MV-4-11 (cell line): Measurements from ENCODE around the gene ZC3H18.

ENCODE experiments used
- DNase-seq: peaks from one replicate; lab custom pipeline; 2025; lab: John Stamatoyannopoulos, UW

ZC3H18 gene

DNA sequence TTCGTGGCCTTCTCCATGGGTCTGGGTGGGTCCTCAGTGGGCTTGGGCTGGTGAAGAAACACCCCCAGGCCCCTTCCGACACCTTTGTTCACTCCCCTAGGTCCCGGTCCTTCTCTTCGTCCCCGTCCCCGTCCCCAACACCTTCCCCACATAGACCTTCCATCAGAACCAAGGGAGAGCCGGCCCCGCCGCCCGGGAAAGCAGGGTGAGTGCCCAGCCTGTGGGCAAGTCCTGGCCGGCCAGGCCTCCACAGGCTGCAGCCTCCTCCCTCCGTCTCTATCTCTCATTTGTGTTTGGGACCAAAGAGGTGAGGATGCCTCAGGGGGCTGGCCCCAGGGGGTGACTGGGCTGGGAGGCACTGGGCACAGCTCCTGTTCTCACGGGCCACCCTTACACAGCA, 53.7 kb downstream of the ZC3H18 start:
- no peak for DNase-seq

DNA sequence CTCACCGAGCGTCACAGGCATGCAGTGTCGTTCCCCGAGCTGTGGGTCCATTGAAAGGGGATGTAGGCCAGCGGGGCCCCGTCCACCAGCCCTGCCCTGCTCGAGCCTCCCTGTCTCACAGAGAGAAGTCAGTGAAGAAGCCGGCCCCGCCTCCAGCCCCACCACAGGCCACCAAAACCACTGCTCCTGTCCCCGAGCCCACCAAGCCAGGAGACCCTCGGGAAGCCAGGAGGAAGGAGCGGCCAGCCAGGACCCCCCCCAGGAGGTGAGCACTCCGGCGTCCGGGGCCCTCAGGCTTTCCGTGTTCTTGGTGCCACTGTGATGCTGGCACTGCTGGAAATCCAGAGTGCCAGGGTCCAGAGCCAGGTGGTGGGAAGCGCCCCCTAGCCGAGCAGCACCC, 54.3 kb downstream of the ZC3H18 start:
- DNase-seq = no peak

DNA sequence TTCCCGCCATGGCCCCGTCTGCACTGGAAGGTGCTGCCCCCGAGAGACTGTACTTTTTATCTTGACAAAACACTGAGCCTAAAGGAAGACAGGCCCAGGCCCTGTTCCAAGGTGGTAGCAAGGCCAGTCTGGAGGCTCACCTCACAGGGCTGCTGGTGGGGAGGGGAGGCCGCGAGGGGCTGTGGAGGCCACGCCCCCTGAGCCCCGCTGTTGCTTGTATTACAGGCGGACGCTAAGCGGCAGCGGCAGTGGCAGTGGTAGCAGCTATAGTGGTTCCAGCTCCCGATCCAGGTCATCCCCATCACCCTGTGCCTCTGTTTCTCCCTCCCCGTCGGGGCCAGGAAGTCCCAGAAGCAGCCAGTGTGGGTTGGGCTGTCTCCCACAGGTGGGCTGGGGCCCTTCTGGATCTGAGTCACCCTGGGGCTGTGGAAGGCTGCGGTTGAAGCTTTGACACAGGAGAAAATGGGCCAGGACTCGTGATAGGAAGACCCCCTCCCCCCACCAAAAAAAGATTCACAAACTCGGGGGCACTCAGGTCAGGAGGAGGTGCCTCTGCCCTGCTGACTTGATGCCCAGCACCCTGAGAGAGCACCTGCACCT, 54.9 kb downstream of the ZC3H18 start:
- DNase-seq = no peak

DNA sequence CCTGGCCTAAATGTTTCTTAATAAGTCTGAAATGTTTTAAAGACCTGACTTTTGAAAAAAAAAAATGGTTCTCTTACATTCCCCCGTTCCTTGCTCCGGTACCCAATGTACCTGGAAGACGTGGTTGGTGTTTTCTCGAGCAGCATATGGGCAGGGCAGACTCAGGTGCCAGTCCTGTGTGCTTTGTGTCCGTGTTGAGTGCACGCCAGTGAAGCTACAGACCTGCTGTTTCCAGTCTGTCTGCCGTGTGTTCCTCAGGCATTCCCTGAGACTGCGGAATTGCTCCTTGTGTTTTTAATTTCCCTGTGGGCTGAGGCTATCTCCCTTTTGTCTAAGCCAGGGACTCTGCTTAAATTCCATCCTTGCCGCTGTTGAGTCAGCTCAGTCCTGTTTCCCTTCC, 56.4 kb downstream of the ZC3H18 start:
- DNase-seq = no peak

DNA sequence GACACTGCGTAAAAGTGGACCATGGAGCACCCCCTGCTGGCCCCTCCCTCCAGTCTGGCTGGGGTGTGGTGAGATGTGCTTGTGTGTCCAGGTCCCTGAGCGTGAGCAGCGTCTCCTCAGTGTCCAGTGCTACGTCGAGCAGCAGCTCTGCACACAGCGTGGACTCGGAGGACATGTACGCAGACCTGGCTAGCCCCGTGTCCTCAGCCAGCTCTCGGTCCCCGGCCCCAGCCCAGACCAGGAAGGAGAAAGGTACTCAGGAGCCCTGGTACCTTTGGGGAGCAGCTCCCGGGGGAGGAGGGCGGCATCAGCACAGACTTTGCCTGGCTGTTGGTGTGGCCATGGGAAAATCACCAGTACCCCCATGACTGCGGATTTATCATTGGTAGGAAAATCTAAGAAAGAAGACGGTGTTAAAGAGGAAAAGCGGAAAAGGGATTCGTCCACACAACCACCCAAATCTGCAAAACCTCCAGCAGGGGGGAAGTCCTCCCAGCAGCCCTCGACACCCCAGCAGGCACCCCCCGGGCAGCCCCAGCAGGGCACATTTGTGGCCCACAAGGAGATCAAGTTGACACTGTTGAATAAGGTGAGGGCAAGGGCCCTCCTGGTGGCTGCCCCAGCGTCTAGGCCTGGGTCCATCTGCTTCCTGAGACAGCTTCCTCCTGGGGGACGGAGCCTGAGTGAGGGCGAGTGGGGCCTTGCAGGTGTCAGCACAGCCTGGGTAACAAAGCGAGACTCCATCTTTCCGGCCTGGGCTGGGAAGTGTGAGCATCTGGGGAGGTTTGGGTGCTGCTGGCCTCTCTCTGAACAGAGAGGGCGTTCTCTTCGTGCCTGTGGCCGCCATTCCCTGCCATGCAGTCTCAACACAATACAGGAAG, 57.6 kb downstream of the ZC3H18 start:
- DNase-seq = no peak

DNA sequence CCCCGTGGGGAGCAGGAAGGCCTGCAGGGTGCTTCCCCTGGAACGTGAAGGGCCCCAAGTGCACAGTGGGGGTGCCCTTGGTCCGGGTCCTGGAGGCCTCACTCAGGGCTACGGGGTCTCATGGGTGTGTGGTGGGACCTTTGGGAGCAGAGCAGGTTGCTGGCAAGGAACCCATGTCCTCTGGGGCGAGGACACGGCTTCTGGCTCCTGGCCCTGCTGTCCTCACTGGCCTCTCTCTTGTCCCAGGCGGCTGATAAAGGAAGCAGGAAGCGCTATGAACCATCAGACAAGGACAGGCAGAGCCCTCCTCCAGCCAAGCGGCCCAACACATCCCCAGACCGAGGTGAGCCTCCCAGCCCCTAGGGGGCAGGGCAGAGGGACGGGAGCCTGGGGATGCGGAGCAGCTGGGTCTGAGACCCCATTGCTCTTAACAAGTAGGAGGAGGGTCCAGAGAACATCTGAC, 58.3 kb downstream of the ZC3H18 start:
- no peak for DNase-seq

DNA sequence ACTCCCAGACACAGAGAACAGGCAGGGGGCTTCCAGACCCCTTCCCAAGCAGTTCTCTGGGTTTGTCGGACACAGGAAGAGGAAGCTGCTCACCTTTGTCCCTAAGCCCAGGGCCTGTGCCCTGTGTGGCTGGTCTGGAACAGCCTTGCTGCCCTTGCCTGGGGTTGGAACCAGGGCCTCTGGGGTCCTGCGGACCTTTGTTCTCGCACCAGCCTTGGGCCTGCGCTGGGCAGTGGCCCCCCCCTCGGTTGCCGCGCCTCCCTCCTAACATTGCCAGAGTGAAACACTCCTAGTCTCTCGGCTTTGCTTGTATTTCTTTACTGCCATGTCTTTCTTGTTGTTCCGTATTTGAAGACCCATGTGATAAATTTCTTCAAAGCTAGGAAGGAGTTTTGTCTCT, 59.6 kb downstream of the ZC3H18 start:
- DNase-seq = no peak

DNA sequence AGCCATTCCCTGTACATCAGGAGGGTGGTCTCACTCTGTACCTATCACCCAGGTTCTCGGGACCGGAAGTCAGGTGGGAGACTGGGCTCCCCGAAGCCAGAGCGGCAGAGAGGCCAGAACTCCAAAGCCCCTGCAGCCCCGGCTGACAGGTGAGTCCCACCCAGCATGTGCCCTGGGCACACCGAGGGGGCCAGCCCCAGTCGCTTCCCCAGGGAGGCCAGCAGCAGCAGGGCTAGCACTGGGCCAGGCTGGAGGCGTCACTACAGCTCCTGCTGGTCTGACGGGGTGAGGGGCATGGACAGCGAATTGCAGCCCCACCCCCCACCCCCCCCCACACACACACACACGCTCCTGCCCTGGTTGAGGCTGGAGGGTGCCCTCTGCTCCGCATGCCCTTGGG, 60.2 kb downstream of the ZC3H18 start:
- DNase-seq = no peak

DNA sequence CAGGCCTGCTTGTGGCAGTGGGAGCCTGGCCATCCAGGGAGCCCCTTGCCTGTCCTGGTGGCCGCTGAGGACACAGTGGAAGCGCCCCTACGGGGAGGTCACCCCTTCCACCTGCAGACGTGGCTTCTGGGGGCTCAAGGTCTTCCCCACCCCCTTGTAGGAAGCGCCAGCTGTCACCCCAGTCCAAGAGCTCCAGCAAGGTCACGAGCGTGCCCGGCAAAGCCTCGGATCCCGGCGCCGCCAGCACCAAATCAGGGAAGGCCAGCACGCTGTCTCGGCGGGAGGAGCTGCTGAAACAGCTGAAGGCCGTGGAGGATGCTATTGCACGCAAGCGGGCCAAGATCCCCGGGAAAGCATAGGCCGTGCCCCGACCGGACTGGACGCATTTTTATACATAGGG, 60.7 kb downstream of the ZC3H18 start:
- no peak for DNase-seq

DNA sequence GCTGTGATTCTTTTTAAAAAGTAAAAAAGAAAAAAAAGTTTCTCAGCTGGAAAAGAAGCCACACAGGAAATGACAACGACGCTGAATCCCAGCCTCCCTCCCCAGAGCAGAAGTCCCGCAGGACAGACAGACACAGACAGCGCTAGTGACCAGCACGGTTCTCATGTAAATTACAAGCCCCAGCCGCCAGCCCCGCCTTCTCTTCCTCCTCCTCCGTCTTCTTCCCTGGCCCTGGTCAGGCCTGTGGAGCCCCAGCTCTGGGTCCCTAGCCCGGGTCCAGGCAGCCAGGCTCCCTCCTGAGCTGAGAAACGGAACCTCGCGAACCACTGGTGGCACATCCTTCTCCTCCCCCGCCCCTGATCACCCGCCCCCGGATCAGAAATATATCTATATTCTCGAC, 61.2 kb downstream of the ZC3H18 start:
- DNase-seq = no peak

DNA sequence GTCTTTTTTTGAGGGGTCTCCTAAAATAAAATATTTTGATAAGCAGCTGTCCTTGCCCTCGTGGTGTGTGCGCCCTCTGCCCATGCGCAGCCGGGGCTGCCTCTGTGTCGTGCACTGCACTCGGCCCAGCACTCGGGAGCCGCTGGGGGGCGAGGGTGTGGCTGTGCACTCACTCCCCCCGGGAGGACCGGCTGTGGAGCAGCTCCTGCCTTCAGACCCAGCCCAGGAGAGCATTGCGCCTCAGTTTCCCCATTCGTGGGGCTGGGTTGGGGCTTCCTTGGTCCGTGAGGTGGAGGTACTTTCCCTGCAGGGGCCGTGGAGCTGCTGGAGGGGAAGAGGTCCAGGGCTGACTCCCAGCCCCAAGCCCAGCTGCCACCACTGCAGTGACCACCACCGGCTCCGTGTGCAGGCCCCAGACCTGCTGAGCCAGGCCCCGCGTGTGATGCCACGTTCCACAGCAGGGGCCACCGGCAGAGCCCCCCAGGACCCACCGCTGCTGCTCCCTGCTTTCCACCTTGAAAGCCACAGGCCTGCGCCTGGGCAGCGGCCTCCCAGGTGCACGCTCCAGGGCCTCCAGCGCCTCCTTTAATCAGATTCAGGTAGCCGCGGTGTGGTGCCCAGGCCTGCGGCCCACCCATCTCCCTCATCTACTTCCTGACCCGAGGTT, 61.9 kb downstream of the ZC3H18 start:
- DNase-seq = no peak

DNA sequence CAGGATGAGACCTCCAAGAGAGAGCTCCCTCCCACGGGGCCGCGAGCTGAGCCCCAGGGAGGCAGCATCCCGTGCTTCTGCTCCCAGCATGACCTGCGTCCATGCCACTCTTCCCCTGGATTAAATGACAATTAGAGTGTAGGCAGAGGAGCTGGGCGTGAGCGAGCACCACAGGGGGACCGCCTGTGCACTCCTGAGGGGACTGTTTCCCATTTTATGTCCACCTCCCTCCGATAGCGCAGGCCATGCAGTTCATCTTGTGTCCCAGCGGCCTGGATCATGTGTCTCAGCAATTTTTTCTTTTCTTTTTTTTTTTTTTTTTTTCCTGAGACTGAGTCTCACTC, 62.4 kb downstream of the ZC3H18 start:
- no peak for DNase-seq

DNA sequence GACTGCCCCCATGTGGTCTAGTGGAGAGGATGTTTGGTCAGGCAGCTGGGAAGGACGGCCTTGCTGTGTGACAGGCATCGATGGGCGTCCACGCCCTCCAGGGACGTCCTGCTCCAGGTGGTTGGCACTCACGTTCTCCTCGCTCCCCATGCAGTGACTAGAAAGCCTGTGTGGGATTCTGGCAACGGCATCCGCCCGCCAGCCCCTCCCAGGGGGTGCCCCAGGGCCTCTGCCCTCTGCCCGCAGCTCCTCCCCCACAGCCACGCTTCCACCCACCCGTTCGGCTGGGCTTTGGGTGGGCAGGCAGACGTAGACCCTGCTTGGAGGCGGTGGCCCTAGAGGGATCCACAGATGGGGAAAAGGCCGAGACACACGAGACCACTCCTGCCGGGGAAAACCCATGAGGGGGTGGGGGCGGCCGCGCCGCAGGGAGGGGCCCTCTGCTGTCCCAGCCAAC, 63.5 kb downstream of the ZC3H18 start:
- DNase-seq = peak; percentile 47

DNA sequence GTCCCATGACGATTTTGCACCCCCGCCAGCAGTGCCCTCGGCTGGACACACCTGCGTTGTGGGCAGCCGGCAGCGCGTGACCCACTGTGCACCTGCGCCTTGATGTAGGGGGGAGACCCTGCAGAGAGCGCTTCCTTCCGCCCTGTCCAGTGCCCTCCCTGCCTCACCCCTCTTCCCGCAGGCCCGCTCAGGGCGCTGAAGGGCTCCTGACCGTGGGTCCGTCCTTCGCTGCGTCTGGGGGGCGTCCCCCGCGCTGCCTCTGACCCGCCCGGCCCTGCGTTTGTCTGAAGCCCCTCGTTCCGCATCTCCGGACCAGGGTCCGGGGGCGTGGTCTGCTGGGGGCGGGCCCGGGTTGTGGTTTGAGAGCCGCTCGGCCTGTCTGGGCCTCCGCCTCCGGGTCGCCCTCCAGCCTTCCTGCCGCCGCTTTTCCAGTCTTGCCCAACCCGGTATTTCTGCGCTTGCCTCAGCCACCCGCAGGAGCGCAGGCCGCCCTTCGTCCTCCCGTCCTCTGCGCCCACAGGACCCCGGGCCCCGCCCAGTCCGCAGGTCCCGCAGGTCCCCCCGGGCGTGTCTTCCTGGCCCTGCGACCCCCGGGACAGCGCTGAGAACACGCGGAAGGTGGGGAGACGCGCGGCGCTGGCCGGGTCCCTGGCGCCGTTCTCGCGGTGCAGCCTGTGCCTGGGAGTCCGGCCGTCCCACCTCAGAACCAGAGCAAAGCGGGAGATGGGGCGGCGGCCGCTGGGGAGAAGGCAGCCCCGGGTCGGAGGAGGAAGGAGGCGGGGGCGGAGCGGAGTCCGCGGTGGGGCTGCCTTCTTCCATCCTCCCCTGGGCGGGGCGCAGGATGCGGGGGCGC, 64.2 kb downstream of the ZC3H18 start:
- peak; percentile 63 for DNase-seq

DNA sequence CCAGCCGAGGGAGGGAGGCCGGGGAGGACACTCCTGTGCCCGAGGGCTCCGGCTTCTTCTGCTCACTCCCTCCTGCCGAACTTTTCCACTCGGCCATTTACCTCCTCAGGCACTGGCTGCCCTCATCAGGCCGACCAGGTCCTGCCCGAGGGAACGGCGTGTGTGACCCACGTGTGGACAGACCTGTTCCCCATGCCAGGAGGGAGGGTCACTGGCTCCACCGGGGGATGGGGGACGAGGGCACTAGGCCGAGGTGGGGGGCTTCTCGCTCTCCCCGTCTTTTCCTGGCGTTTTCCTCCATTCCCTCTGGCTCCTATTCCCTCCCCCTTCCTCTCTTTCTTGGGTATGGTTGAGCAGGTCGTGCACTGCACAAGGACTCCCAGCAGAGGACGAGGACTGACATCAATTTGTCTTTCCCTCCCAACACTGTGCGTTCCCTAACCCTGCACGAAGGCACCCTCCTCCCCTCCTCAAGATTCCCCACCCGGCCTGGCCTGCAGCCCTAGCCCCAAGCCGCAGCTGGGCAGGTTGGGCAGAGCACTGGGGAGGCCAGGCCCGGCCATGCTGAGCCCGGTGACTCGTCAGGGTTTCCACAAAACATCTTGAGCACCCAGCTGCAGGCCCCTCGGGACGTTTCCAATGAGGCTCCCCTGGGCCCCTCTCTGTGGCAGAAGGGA, 64.9 kb downstream of the ZC3H18 start:
- no peak for DNase-seq

DNA sequence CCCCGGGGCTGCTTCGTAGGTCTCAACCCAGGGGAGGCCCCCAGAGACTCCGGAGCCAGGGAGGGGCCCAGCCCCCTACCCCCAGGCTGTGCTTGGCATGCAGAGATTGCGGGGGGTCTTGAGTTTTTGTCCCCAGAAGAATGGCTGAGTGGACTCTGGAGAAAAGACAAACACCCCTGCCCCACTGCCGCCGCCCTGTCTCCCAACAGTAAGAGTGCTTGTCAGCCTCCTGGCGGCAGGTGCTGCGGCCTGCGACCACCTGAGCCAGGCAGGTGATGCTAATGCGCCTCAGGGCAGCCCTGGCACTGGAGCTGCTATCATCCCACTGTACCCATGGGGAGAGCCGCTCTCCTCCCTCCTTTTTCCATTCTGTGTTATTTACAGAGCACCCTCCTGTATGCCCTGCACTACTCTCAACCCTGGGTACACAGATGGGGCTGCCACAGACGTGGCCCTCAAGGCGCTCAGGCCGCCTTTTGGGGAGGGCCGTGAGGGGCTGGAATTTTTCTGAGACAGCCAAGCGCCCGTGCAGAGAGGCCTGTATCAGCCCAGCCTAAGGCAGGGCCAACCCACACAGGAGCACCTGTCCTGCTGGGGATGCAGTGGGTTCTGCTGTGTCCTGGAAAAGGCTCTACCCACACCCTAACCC, 65.6 kb downstream of the ZC3H18 start:
- no peak for DNase-seq

DNA sequence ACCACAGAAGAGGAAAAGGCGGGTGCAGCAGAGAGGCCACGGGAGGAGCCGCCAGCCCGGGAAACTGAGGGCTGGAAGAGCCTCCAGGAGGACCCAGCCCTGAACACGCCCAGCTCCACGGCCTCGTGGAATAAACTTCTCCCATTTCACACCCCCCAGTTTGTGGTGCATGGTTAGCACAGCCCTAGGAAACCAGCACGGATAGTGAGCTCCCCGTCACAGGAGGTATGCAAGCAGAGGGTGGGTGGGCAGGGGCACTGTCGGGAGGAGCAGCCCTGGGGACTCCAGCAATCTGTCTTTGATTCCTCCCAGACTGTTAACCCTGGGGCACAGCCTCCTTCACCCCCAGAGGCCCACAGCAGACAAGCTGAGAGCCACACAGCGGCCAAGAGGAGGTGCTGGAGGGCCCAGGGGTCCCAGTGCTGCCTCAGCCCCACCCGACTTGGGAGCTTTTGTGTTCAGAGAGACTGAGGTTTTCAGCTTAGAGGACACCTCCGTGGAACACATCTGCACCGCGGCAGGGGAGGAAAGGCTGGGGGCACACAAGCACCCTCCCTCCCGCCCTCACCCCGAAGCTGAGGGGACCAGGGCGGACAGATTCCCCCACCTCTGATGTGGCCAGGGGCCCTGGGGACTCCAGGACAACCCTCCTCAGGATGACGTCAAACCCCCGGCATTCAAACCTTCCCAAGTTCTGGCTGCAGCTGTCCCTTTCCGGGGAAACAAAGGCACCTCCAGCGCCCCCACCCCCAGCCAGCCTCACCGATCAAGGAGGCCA, 66.5 kb downstream of the ZC3H18 start:
- no peak for DNase-seq

DNA sequence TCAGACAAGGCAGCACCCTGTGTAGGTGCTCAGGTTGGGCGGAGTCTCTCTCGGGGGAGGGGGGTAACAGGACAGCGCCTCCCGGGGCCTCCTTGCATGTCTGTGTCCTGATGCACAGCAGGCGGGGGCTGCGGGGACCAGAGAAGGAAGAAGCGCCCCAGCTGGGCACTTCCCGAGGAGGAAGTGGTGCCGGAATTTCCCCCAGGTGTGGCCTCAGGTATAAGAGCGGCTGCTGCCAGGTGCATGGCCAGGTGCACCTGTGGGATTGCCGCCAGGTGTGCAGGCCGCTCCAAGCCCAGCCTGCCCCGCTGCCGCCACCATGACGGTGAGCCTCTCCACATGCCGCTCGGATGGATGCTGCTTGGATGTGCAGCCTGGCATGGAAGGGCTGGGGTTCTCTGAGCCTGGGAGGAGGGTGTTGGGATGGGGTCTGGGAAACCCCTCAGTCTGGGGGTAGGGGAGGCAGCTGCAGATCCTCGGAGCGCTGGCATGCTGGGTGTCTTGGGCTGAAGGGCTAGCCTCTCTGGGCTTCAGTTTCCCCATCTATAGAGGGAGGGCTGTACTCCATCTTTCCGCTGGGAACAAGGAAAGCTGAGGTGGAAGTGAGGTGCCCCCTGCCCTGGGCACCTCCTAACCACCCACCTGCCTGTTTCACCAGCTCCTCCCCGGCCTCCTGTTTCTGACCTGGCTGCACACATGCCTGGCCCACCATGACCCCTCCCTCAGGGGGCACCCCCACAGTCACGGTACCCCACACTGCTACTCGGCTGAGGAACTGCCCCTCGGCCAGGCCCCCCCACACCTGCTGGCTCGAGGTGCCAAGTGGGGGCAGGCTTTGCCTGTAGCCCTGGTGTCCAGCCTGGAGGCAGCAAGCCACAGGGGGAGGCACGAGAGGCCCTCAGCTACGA, 68.4 kb downstream of the ZC3H18 start, which contains the start of gene IL17C:
Gene IL17C (plus strand): TSS at position 250 of the 908 bp plus-strand sequence. CDS start 70 bp downstream, at position 320.
- DNase-seq = no peak
